Sigmoid colon (tissue), 3 donors: ENCODE measurements around the gene FAM131C.

ENCODE experiments used
- CTCF ChIP-seq, 4 experiments: fragments of 450-650 bp in 3 of 4; fragments of 200-600 bp in 1 of 4; IDR thresholded peaks; one replicate each; pipeline ENCODE4 v1.5.1; 2016 to 2019; ENCODE audit warnings: antibody characterized with exemption in 4 of 4, mild to moderate bottlenecking in 3 of 4, moderate library complexity in 2 of 4
- POLR2A ChIP-seq, 2 donors: fragments of 450-650 bp; IDR thresholded peaks; one replicate each; pipeline ENCODE4 v1.6.1; 2016; ENCODE audit warnings: antibody characterized with exemption in 2 of 2, mild to moderate bottlenecking in 2 of 2, moderate library complexity in 2 of 2

- TF ChIP-seq CTCF (IDR thresholded peaks at IDR 0.05) (no peak), POLR2A (IDR thresholded peaks at IDR 0.05) (no peak)
These were observed 58.0 kb downstream of the FAM131C start for GRCh38 chr1:16015491-16015890.
